ENCODE data around the gene CEBPB. TPM values are rescaled to one million over a fixed set of nuclear protein-coding genes. Genes with fewer than 3 reads are reported as not detected.

Gene CEBPB
- total and polyA plus RNA-seq, 11 donors, result 14.7 to 122 (median 53.7) TPM

DNA sequence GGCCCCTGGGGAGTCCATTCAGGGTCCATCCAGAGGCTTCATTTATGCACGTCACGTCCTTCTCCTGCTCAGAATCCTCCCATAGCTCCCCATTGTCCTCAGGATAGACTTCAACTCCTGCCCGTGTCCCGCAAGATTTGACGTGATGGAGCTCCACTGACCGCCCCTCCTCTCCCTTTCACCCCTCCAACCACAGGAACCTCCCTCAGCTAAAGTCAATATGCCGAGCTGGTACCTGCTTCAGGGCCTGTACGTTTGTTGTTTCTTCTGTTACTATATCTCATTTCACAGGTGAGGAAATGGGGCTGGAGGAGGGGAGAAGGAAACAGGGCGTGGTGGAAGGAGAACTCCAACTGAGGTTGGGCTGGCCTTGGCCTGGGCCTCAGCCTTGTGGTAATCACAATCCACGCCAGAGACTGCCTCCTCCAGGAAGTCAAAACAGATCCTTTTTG, 38.6 kb downstream of the CEBPB start:
- WGBS, 4 donors, result 82 to 93% (median 88%) methylated on average over 10 of the region's 10 CpGs
- DNase-seq (no peak), ATAC-seq (no peak)
- H3K4me1 ChIP-seq, result peaks cover 0 to 33% (median 12%) of the 10 kb centered on the region in 12 donors
- no peaks in the 10 kb centered on the region for H3K27me3 ChIP-seq
- no peaks in the 10 kb centered on the region for H3K36me3 ChIP-seq
- TF ChIP-seq POLR2A (IDR thresholded peaks at IDR 0.05), result no peak
- TF ChIP-seq, protein P1, sequence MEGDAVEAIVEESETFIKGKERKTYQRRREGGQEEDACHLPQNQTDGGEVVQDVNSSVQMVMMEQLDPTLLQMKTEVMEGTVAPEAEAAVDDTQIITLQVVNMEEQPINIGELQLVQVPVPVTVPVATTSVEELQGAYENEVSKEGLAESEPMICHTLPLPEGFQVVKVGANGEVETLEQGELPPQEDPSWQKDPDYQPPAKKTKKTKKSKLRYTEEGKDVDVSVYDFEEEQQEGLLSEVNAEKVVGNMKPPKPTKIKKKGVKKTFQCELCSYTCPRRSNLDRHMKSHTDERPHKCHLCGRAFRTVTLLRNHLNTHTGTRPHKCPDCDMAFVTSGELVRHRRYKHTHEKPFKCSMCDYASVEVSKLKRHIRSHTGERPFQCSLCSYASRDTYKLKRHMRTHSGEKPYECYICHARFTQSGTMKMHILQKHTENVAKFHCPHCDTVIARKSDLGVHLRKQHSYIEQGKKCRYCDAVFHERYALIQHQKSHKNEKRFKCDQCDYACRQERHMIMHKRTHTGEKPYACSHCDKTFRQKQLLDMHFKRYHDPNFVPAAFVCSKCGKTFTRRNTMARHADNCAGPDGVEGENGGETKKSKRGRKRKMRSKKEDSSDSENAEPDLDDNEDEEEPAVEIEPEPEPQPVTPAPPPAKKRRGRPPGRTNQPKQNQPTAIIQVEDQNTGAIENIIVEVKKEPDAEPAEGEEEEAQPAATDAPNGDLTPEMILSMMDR (IDR thresholded peaks at IDR 0.05), result no peak
- H3K4me3 ChIP-seq, result no peak overlapping the region
- peaks cover 0 to 4% (median 0%) of the 10 kb centered on the region in 12 donors for H3K9me3 ChIP-seq
- intact Hi-C loops (cut with DNase I), result no loop called here
- no peak overlapping the region for H3K27ac ChIP-seq

DNA sequence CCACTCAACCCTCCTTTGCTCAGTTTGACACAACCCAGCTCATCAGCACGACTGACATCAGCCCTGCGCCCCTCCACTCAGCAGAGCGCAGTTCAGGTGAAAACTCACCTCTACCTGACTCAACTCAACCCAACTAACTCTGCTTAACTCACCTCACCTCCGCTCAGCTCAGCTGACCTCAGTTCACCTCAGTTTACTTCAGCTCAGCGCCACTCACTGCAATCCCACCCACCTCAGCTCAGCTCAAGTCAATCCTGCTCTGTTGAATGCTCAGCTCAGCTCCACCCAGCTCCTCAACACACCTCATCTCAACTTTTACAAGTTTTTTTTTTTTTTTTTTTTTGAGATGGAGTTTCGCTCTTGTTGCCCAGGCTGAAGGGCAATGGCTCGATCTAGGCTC, 39.6 kb downstream of the CEBPB start:
- no peak overlapping the region for H3K4me3 ChIP-seq
- ATAC-seq (no peak), DNase-seq (no peak)
- TF ChIP-seq, protein P1 (IDR thresholded peaks at IDR 0.05), result no peak
- no peak for TF ChIP-seq POLR2A (IDR thresholded peaks at IDR 0.05)
- H3K9me3 ChIP-seq, result no peaks in the 10 kb centered on the region
- no peak overlapping the region for H3K27ac ChIP-seq
- 94 to 97% (median 96%) methylated on average over 7 of the region's 7 CpGs for WGBS, 4 donors
- H3K36me3 ChIP-seq, result no peaks in the 10 kb centered on the region
- intact Hi-C loops (cut with DNase I), result no loop called here
- H3K4me1 ChIP-seq, result peaks cover 0 to 24% (median 3%) of the 10 kb centered on the region in 12 donors
- no peaks in the 10 kb centered on the region for H3K27me3 ChIP-seq

DNA sequence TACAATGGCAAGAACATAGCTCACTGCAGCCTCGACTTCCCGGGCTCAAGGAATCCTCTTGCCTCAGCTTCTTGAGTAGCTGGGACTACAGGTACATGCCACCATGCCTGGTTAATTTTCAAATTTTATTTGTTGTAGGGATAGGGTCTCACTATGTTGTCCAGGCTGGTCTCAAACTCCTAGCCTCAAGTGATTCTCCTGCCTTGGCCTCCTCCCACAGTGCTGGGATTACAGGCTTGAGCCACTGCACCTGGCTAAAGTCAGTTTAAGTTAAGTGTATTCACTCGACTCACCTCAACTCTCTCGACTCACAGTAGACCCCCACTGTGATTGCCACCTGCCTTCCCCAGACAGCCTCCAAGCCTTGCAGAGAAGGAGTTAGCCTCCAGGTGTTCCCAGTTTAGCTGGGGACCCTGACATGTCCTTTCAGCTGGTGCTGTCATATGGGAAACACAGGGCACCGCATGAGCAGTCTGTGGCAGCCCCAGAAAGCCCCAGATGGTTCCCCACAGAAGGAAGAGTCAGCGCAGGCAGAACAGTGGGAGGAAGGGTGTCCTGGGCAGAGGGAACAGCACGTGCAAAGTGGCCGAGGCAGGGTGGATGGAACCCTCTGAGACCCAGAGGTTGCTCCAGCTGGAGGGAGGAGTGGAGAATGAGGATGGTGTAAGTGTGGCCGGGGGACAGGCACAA, 40.4 kb downstream of the CEBPB start:
- intact Hi-C loops (cut with DNase I), result no loop called here
- H3K4me3 ChIP-seq, result no peak overlapping the region
- H3K27ac ChIP-seq, result no peak overlapping the region
- DNase-seq (no peak), ATAC-seq (no peak)
- H3K27me3 ChIP-seq, result no peaks in the 10 kb centered on the region
- no peaks in the 10 kb centered on the region for H3K36me3 ChIP-seq
- TF ChIP-seq, protein P1 (IDR thresholded peaks at IDR 0.05), result no peak
- H3K4me1 ChIP-seq, result peaks cover 0 to 22% (median 0%) of the 10 kb centered on the region in 12 donors
- H3K9me3 ChIP-seq, result no peaks in the 10 kb centered on the region
- WGBS, 4 donors, result 86 to 93% (median 88%) methylated on average over 9 of the region's 9 CpGs

DNA sequence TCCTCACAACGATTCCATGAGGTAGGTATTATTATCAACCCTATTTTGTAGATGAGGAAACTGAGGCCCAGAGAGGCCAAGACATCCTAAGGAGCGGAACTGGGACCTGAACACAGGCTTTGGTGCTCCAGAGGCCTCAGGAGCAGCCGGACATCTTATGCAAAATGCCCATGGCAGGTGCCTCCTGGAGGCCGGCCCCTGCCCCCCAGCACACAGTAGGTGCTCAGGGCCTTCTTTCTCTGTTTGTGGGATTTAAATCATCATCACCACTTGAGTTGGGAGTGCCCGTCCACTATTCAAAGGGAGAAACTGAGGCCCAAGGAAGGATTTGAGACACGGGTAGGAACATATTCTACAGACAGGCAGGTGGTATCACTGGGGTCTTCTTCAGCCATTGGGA, 41.2 kb downstream of the CEBPB start:
- no peak overlapping the region for H3K4me3 ChIP-seq
- TF ChIP-seq POLR2A (IDR thresholded peaks at IDR 0.05), result no peak
- TF ChIP-seq, protein P1 (IDR thresholded peaks at IDR 0.05), result no peak

More for the DNA sequence above, 41.2 kb downstream of the CEBPB start:
- ATAC-seq, result no peak
- no peaks in the 10 kb centered on the region for H3K9me3 ChIP-seq
- H3K36me3 ChIP-seq, result no peaks in the 10 kb centered on the region
- WGBS, 4 donors, result 94 to 97% (median 95%) methylated on average over 6 of the region's 6 CpGs
- peaks cover 0 to 15% (median 0%) of the 10 kb centered on the region in 12 donors for H3K4me1 ChIP-seq
- no peaks in the 10 kb centered on the region for H3K27me3 ChIP-seq
- H3K27ac ChIP-seq, result no peak overlapping the region
- intact Hi-C loops (cut with DNase I), result no loop called here
- no peak for DNase-seq

All from heart left ventricle (tissue), 16 donors.